Aorta (tissue), 5 donors: ENCODE data around the gene ATXN3. TPM values are rescaled to one million over a fixed set of nuclear protein-coding genes. Genes with fewer than 3 reads are reported as not detected.
A peak's percentile ranks its signal among the peaks of the same experiment; 100 is the strongest.
"Not testable (repeated sequence)": the region's sequence is repeated elsewhere in the genome, so short reads cannot be mapped to it uniquely, and the experiment has no call there.

Experiments
- ATAC-seq: fragments of 200-7000 bp; cut with Tn5 transposase; one replicate; pipeline ENCODE4 v1.9.1; 2022; ENCODE audit warnings: moderate library complexity; ENCODE audit not compliant: low FRiP score
- DNase-seq, 2 donors: peaks; one replicate each; pipeline ENCODE4 v3.0.0-alpha.2; 2020
- H3K27ac ChIP-seq, 2 donors: one replicate each; pipeline ENCODE4 v1.5.1; 2013; ENCODE audit warnings: low read length in 2 of 2, mild to moderate bottlenecking in 2 of 2, moderate library complexity in 2 of 2, control low read depth in 1 of 2, inconsistent platforms in 1 of 2, low read depth in 1 of 2
- H3K27me3 ChIP-seq, 2 donors: one replicate each; pipeline ENCODE4 v1.6.1; 2013; ENCODE audit warnings: control low read depth in 1 of 2, low read length in 1 of 2, mild to moderate bottlenecking in 1 of 2, moderate library complexity in 1 of 2; ENCODE audit not compliant: insufficient read depth in 2 of 2, control insufficient read depth in 1 of 2
- H3K36me3 ChIP-seq, 2 donors: one replicate each; pipeline ENCODE4 v1.6.1; 2013; ENCODE audit warnings: control low read depth in 1 of 2, low read length in 1 of 2, mild to moderate bottlenecking in 1 of 2; ENCODE audit not compliant: insufficient read depth in 2 of 2, control insufficient read depth in 1 of 2
- H3K4me1 ChIP-seq, 2 donors: one replicate each; pipeline ENCODE4 v1.6.1; 2013; ENCODE audit warnings: low read length in 2 of 2, control low read depth in 1 of 2, mild to moderate bottlenecking in 1 of 2, moderate library complexity in 1 of 2; ENCODE audit not compliant: insufficient read depth in 2 of 2, control insufficient read depth in 1 of 2
- H3K4me3 ChIP-seq, 2 donors: one replicate each; pipeline ENCODE4 v1.5.1; 2013; ENCODE audit warnings: low read length in 2 of 2, control low read depth in 1 of 2, mild to moderate bottlenecking in 1 of 2
- H3K9me3 ChIP-seq: one replicate; pipeline ENCODE4 v1.6.1; 2013; ENCODE audit warnings: mild to moderate bottlenecking, low read length; ENCODE audit not compliant: control insufficient read depth
- WGBS, 2 donors: extraction: QIAGEN DNeasy Blood & Tissue Kit; methylation state at CpG; one replicate each; pipeline ENCODE4 v1.1.7; 2013; 5-methylcytosine and 5-hydroxymethylcytosine counted together
- intact Hi-C, 2 donors: fragments of 100-400 bp; cut with DNase I; formaldehyde crosslinking; loops; one replicate each; pipeline versions ENCODE4 v1.14.2 to v1.15.0; 2022
- polyA plus RNA-seq, 2 donors: library from polyadenylated mRNA; stranded (reverse); fragments of 200-250 nt; gene quantifications; one replicate each; pipeline ENCODE4 v1.2.3, GENCODE V29; 2013
- total RNA-seq, 2 donors: library from RNA; stranded (reverse); fragmentation: NEBNext Ultra II Directional; extraction: Animal tissue kit (Norgen Biotek cat#: 25700); gene quantifications; one replicate each; pipeline ENCODE4 v1.2.1, GENCODE V29; 2021
- donor health status: healthy with polysubstance abuse.
- donor health status: Bipolar disorder and iron deficiency.
- donor health status: DM: no; HTN: no; CAD: no.
- donor health status: DM: no; HTN: no; CAD: no.
- donor health status: DM: yes; HTN: yes; CAD: no.

The ATXN3 gene
- total and polyA plus RNA-seq, 4 donors, result 18.9 to 59.0 (median 39.8) TPM

DNA sequence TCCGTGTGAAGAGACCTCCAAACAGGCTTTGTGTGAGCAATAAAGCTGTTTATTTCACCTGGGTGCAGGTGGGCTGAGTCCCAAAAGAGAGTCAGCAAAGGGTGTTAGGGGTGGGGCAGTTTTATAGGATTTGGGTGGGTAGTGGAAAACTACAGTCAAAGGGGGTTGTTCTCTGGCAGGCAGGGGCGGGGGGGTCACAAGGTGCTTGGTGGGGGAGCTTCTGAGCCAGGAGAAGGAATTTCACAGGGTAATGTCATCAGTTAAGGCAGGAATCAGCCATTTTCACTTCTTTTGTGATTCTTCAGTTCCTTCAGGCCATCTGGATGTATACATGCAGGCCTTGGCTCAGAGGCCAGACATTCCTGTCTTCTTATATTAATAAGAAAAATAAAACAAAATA, 64.6 kb downstream of the ATXN3 start:
- ATAC-seq, H3K4me3 ChIP-seq, intact Hi-C loops, H3K27me3 ChIP-seq, H3K4me1 ChIP-seq, H3K9me3 ChIP-seq, H3K36me3 ChIP-seq, DNase-seq, H3K27ac ChIP-seq: not testable (repeated sequence)
- WGBS, 2 donors, result 85 to 91% methylated on average over 2 of the region's 2 CpGs

DNA sequence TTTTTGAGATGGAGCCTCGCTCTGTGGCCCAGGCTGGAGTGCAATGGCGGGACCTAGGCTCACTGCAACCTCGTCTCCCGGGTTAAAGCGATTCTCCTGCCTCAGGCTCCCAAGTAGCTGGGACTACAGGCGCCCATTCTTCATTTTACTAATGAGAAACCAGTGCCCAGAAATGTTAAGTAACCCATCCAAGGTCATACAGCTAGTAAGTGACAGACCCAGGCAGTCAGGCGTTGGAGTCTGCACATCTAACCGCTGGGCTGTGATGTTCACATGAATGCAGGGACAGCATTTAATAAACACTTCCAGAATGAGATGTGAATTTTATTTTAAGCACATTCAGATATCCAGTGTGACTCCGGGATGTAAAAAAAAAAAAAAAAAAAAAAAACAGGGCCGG, 65.2 kb downstream of the ATXN3 start:
- Histone ChIP-seq H3K9me3 (no peaks in the 10 kb centered on the region), H3K4me1 (peaks cover 3 to 10% of the 10 kb centered on the region in 2 donors), H3K27me3 (no peaks in the 10 kb centered on the region), H3K27ac (no peak overlapping the region), H3K4me3 (no peak overlapping the region), H3K36me3 (no peaks in the 10 kb centered on the region)
- 80 to 81% methylated on average over 9 to 10 of the region's 10 CpGs for WGBS, 2 donors
- intact Hi-C loops, result no loop called here
- DNase-seq, result no peak
- no peak for ATAC-seq

DNA sequence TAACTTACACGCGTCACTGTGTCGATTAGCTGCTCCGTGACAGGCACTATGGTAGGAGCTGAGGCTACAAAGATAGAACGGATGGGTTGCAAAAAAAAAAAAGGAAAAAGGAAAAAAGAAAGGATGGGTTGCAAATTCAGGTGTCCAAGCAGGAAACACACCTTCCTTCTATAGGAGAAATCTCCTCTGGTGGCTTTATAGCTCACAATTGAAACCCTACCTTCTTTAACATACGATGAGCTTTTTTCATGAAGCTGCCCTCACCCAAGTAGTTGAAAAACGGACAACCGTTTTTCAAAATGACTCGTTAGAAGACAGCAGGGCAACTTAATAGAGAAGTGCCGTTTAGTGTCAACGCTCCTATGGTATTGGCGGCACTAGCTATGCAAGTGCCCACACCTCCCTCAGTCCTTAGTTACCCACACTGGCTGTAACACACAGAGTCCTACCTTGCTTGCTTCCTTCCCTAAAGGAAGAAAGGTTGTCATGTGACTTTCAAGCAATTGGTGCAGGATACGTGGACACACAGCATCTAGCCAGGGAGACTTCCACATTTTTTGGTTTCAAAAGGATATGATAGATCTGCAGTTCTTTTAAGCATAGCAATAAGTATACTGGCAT, 65.8 kb downstream of the ATXN3 start:
- no peak for DNase-seq
- Histone ChIP-seq H3K4me1 (peaks cover 3 to 10% of the 10 kb centered on the region in 2 donors), H3K9me3 (no peaks in the 10 kb centered on the region), H3K36me3 (no peaks in the 10 kb centered on the region), H3K27me3 (no peaks in the 10 kb centered on the region), H3K4me3 (peak overlapping the region; percentile 36 to 74), H3K27ac (peak overlapping the region in 1 of 2 donors; percentile 86)
- peak; percentile 23 for ATAC-seq
- intact Hi-C loops, result no loop called here
- WGBS, 2 donors, result 0% methylated on average over 13 of the region's 13 CpGs

DNA sequence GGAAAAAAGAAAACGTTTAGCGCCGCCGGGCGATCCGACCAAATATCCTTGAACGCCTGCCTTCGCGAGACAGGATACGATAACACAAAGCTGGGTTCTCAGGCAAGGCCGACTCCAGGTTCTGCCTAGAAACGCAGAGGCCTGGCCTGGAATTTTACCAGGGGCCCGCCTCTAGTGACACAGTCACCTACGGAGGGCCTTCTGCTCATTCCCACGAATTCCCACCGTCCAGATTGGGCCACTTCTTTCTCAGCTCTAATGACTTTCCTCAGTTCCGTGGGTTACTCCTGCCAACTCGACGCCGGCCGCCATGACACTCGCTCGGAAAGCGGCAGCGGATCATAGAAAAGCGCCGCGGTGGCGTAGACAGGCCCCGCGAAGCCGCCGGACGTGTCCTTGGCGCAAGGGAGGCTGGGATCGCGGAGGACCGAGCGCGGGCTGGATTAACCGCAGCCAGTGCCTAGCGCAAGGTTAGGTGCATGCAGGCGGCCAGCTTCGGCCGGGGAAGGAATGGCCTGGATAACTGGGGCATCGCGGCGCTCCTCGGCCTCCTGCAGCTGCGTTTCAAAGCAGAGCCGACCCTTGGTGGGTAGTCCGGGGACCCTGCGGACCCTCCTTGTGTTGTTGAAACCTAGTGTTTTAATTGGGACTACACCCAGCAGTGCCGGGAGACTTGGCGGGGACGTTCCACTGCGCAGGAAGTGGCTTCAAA, 66.5 kb downstream of the ATXN3 start, which contains the start of gene TRIP11:
TRIP11 (minus strand) TSS at position 341 of the 712 bp plus-strand sequence. CDS start 374 bp downstream, outside the sequence.
- no peaks in the 10 kb centered on the region for H3K9me3 ChIP-seq
- DNase-seq (peak; percentile 97 to 99), ATAC-seq (peak; percentile 100)
- peak within 1 kb of the TSS; percentile 46 to 90 for H3K27ac ChIP-seq
- H3K4me3 ChIP-seq, result peak within 1 kb of the TSS; percentile 71 to 74
- WGBS, 2 donors, result 0% methylated on average over 57 of the region's 57 CpGs
- H3K4me1 ChIP-seq, result peaks cover 3 to 10% of the 10 kb centered on the region in 2 donors
- no peaks in the 10 kb centered on the region for H3K27me3 ChIP-seq
- H3K36me3 ChIP-seq, result no peaks in the 10 kb centered on the region
- intact Hi-C loops, result no loop called here

DNA sequence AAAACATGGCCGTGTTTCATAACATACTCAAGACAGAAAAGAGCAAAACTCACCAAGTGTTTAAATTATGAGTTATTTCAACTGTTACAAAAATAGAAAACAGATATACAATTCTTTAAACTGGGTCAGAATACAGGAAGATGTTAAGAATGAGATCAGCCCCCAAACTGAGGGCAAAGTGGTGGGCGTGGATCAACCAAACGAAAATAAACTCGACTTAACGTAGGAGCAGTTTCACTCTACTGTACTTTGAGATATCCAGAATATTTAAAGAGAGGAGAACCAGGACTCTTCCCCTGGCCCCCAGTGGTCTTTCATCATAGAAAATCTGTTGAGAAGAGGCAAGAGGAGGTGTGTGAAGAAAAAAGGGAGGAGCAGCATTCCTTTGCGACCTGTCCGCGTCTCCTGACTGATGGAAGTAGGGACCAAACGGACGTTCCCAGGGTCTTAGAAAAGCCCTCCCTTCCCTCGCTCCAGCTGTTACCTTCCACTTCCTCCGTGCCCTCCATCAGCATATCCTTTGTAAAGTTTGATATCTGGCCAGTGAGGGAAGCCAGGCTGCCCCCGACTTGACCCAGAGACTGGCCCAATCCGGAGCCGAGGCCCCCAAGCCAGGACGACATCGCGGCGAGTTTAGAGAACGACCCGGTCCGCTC, 67.2 kb downstream of the ATXN3 start:
- DNase-seq (peak in 1 of 2 donors; percentile 86), ATAC-seq (peak; percentile 78)
- intact Hi-C loops, result no loop called here
- Histone ChIP-seq H3K4me1 (peaks cover 3 to 10% of the 10 kb centered on the region in 2 donors), H3K27ac (peak overlapping the region; percentile 46 to 90), H3K27me3 (no peaks in the 10 kb centered on the region), H3K4me3 (peak overlapping the region; percentile 66 to 71), H3K9me3 (no peaks in the 10 kb centered on the region), H3K36me3 (no peaks in the 10 kb centered on the region)
- WGBS, 2 donors, result 0% methylated on average over 22 of the region's 22 CpGs

DNA sequence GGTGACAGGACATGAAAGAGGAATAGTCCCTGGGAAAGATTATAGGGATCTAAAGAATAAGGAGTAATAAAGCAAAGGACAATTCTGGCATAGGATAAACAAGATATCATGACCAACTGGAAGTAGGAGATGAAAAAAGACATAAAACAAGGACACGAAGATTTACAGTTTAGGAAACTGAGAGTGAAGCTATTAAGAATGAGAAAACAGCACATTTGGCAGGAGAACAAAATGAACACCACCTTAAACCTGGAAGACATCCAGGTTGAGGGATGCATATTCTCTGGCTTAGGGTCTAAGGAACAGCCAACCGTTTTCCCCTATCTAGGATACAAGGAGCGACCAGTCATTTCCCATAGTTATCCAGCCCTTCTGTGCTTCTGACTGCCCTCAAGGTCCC, 68.4 kb downstream of the ATXN3 start:
- Histone ChIP-seq H3K27me3 (no peaks in the 10 kb centered on the region), H3K4me1 (peaks cover 3 to 10% of the 10 kb centered on the region in 2 donors), H3K4me3 (peak overlapping the region; percentile 66 to 71), H3K27ac (no peak overlapping the region), H3K36me3 (no peaks in the 10 kb centered on the region), H3K9me3 (no peaks in the 10 kb centered on the region)
- no peak for ATAC-seq
- DNase-seq, result no peak
- 14 to 27% methylated on average over 3 of the region's 3 CpGs for WGBS, 2 donors
- intact Hi-C loops, result no loop called here

DNA sequence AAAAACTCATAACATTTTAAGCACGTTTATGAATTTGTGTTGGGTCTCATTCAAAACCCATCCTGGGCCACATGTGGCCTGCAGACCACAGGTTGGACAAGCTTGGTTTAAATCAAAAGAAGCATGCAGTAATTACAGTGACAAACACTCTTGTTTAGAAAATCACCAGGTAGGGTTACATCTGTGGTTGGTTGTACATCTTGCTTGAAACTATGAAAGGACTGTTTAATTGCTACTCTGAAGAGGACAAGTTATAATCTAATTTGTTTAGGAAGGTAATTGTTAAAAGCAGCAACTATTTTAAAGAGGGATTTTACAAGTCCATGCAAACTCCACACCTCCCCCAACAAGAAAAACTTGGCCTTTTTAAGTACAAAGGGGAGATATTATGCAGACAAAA, 70.5 kb downstream of the ATXN3 start:
- 18 to 21% methylated on average over 1 of the region's 1 CpG for WGBS, 2 donors

DNA sequence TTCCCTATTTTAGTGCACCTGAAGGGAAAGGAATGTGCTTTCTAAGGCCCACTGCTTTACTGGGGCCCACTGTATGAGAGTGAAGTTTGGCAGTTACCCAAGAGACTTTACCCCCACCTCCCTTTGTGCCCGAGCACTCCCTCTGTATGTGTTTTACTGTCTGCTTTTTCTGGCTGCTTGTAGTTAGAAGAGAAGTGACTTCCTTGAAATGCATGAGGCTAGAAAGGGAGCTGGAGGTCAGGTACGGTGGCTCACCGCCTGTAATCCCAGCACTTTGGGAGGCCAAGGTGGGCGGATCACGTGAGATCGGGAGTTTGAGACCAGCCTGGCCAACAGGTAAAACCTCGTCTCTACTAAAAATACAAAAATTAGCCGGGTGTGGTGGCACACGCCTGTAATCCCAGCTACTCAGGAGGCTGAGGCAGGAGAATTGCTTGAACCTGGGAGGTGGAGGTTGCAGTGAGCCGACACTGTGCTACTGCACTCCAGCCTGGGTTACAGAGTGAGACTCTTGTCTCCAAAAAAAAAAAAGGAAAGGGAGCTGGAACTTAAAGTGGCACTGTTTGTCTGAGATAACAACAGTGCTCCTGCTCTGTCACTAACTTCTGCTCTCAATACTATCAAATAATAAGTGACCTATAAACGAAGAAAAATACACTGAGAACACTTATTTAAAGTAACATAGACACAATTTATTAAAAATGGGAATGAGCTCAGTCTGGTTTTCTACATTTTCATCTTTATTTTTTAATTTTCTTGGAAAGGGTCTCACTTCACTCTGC, 72.3 kb downstream of the ATXN3 start:
- no peaks in the 10 kb centered on the region for H3K27me3 ChIP-seq
- DNase-seq (no peak), ATAC-seq (no peak)
- intact Hi-C loops, result no loop called here
- no peak overlapping the region for H3K27ac ChIP-seq
- H3K4me1 ChIP-seq, result peaks cover 3 to 10% of the 10 kb centered on the region in 2 donors
- 92% methylated on average over 11 of the region's 11 CpGs for WGBS, 2 donors
- no peak overlapping the region for H3K4me3 ChIP-seq
- H3K9me3 ChIP-seq, result no peaks in the 10 kb centered on the region
- no peaks in the 10 kb centered on the region for H3K36me3 ChIP-seq

More for the DNA sequence above, 70.5 kb downstream of the ATXN3 start:
- Histone ChIP-seq H3K36me3 (no peaks in the 10 kb centered on the region), H3K9me3 (no peaks in the 10 kb centered on the region), H3K27me3 (no peaks in the 10 kb centered on the region), H3K27ac (no peak overlapping the region), H3K4me1 (peaks cover 3 to 10% of the 10 kb centered on the region in 2 donors), H3K4me3 (no peak overlapping the region)
- no peak for DNase-seq
- no peak for ATAC-seq
- intact Hi-C loops, result no loop called here
